ENCODE results near the gene PPP4R3A.
"Not testable (repeated sequence)": the region's sequence is repeated elsewhere in the genome, so short reads cannot be mapped to it uniquely, and the experiment has no call there.

DNA sequence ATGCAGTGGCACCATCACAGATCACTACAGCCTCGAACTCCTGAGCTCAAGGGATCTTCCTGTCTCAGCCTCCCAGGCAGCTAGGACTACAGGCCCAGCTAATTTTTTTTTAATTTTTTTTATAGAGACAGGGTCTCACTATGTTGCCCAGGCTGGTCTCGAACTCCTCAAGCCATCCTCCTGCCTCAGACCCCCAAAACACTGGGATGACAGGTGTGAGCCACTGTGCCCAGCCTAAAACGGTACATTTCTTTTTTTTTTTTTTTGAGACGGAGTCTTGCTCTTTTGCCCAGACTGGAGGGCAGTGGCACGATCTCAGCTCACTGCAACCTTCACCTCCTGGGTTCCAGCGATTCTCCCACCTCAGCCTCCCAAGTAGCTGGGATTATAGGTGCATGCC lies 100.9 kb downstream of the PPP4R3A start:
- not testable (repeated sequence) for TF ChIP-seq BHLHE40 (IDR thresholded peaks at IDR 0.05; ENCODE audit: borderline replicate concordance); CTBP1 (IDR thresholded peaks at IDR 0.05; ENCODE audit: borderline replicate concordance); NFRKB (IDR thresholded peaks at IDR 0.05); ARNT (IDR thresholded peaks at IDR 0.05); FOXM1 (IDR thresholded peaks at IDR 0.05; ENCODE audit: borderline replicate concordance); FOXK2 (IDR thresholded peaks at IDR 0.05); TARDBP (IDR thresholded peaks at IDR 0.05)
